HL-60 (cell line): ENCODE data around the gene CSRNP2.

ENCODE experiments used
- POLR2AphosphoS5 ChIP-seq: IDR thresholded peaks from 2 replicates; pipeline ENCODE4 v1.6.1; 2012; ENCODE audit warnings: low read depth
- REST ChIP-seq: IDR thresholded peaks from 2 replicates; pipeline ENCODE4 v1.6.1; 2012; ENCODE audit warnings: low read depth; ENCODE audit not compliant: insufficient replicate concordance
- TF ChIP-seq, protein P1 (sequence below): IDR thresholded peaks from one replicate; pipeline ENCODE4 v1.5.1; 2011; ENCODE audit warnings: low read length, control low read depth, inconsistent platforms; ENCODE audit not compliant: insufficient read depth

GRCh38 chr12:51083126-51083833 is at the start of gene CSRNP2:
- TF ChIP-seq, protein P1, sequence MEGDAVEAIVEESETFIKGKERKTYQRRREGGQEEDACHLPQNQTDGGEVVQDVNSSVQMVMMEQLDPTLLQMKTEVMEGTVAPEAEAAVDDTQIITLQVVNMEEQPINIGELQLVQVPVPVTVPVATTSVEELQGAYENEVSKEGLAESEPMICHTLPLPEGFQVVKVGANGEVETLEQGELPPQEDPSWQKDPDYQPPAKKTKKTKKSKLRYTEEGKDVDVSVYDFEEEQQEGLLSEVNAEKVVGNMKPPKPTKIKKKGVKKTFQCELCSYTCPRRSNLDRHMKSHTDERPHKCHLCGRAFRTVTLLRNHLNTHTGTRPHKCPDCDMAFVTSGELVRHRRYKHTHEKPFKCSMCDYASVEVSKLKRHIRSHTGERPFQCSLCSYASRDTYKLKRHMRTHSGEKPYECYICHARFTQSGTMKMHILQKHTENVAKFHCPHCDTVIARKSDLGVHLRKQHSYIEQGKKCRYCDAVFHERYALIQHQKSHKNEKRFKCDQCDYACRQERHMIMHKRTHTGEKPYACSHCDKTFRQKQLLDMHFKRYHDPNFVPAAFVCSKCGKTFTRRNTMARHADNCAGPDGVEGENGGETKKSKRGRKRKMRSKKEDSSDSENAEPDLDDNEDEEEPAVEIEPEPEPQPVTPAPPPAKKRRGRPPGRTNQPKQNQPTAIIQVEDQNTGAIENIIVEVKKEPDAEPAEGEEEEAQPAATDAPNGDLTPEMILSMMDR, result no peak
- TF ChIP-seq REST (peak; percentile 53), POLR2AphosphoS5 (peak; percentile 91)
